ENCODE measurements around the gene RPL3. TPM values are rescaled to one million over a fixed set of nuclear protein-coding genes. Genes with fewer than 3 reads are reported as not detected.

Gene RPL3
- total and polyA plus RNA-seq, 4 donors: 580 to 1,767 (median 1,184) TPM

DNA sequence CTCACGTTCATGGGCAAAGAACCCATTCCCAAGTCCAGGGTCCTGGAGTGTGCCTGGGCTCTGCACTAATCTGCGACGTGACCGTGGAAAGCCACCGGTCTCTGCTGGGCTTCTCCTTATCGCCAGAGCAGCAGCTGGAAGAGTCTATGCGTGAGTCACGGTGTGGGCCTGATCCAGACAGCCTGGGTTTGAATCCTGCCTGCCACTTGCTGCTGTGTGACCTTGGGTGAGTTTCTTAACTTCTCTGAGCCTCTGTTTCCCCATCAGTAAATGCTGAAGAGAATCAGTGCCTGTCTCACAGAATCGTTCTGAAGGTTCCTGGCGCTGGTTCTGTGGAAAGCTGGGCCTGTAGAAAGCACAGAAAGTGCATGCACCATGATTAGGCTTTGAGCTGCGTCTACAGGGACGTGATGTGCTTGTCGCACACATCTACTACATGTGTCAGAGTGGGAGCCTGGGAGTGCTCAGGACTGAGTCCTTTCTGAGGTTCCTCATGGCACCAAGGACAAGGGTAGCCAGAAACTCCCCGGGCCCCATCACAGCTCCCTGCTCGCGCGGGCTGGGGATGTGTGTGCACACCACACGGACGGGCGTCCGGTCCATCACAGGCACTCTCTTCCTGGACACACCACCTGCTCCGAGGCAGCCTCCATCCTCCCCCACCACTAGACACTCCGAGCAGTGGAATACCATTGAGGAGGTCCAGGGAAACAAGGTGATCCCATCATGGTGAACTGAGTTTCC, 54.1 kb downstream of the RPL3 start:
- Histone ChIP-seq H3K36me3 (ENCODE audit: control insufficient read depth in 4 of 4, insufficient read depth in 3 of 4, low read depth in 1 of 4, low read length in 3 of 4) (no peaks in the 10 kb centered on the region), H3K9ac (ENCODE audit: low read depth in 1 of 2, low read length in 2 of 2) (no peak overlapping the region), H3K9me3 (ENCODE audit: control insufficient read depth in 4 of 4, low read length in 3 of 4) (peaks cover 5 to 11% (median 8%) of the 10 kb centered on the region in 4 donors), H3K27ac (ENCODE audit: low read depth in 1 of 2, low read length in 2 of 2) (no peak overlapping the region), H3K4me3 (ENCODE audit: low read depth in 1 of 3, low read length in 3 of 3) (no peak overlapping the region), H3K27me3 (ENCODE audit: control insufficient read depth in 4 of 4, insufficient read depth in 4 of 4, low read length in 3 of 4) (no peaks in the 10 kb centered on the region), H3K4me1 (ENCODE audit: control insufficient read depth in 4 of 4, insufficient read depth in 4 of 4, low read length in 3 of 4) (no peaks in the 10 kb centered on the region)
- WGBS: 94% methylated on average over 23 of the region's 23 CpGs
- no peak for DNase-seq (ENCODE audit: low spot score)
- TF ChIP-seq GABPA (IDR thresholded peaks at IDR 0.05 in 1 of 2, conservative IDR thresholded peaks at IDR 0.05 in 1 of 2): no peak
- TF ChIP-seq, protein P1, sequence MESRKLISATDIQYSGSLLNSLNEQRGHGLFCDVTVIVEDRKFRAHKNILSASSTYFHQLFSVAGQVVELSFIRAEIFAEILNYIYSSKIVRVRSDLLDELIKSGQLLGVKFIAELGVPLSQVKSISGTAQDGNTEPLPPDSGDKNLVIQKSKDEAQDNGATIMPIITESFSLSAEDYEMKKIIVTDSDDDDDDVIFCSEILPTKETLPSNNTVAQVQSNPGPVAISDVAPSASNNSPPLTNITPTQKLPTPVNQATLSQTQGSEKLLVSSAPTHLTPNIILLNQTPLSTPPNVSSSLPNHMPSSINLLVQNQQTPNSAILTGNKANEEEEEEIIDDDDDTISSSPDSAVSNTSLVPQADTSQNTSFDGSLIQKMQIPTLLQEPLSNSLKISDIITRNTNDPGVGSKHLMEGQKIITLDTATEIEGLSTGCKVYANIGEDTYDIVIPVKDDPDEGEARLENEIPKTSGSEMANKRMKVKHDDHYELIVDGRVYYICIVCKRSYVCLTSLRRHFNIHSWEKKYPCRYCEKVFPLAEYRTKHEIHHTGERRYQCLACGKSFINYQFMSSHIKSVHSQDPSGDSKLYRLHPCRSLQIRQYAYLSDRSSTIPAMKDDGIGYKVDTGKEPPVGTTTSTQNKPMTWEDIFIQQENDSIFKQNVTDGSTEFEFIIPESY (IDR thresholded peaks at IDR 0.05): no peak
- no peak for TF ChIP-seq FOXA2 (IDR thresholded peaks at IDR 0.05)
- TF ChIP-seq EGR1 (IDR thresholded peaks at IDR 0.05; ENCODE audit: low read depth in 2 of 2): no peak
- TF ChIP-seq TAF1 (conservative IDR thresholded peaks at IDR 0.05): no peak
- no peak for TF ChIP-seq RAD21 (IDR thresholded peaks at IDR 0.05)
- TF ChIP-seq SP1 (IDR thresholded peaks at IDR 0.05): no peak
- no peak for TF ChIP-seq FOXA1 (IDR thresholded peaks at IDR 0.05)
- no peak for TF ChIP-seq NR2F2 (IDR thresholded peaks at IDR 0.05)
- TF ChIP-seq, protein P2, sequence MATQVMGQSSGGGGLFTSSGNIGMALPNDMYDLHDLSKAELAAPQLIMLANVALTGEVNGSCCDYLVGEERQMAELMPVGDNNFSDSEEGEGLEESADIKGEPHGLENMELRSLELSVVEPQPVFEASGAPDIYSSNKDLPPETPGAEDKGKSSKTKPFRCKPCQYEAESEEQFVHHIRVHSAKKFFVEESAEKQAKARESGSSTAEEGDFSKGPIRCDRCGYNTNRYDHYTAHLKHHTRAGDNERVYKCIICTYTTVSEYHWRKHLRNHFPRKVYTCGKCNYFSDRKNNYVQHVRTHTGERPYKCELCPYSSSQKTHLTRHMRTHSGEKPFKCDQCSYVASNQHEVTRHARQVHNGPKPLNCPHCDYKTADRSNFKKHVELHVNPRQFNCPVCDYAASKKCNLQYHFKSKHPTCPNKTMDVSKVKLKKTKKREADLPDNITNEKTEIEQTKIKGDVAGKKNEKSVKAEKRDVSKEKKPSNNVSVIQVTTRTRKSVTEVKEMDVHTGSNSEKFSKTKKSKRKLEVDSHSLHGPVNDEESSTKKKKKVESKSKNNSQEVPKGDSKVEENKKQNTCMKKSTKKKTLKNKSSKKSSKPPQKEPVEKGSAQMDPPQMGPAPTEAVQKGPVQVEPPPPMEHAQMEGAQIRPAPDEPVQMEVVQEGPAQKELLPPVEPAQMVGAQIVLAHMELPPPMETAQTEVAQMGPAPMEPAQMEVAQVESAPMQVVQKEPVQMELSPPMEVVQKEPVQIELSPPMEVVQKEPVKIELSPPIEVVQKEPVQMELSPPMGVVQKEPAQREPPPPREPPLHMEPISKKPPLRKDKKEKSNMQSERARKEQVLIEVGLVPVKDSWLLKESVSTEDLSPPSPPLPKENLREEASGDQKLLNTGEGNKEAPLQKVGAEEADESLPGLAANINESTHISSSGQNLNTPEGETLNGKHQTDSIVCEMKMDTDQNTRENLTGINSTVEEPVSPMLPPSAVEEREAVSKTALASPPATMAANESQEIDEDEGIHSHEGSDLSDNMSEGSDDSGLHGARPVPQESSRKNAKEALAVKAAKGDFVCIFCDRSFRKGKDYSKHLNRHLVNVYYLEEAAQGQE (IDR thresholded peaks at IDR 0.05): no peak
- TF ChIP-seq, protein P3, sequence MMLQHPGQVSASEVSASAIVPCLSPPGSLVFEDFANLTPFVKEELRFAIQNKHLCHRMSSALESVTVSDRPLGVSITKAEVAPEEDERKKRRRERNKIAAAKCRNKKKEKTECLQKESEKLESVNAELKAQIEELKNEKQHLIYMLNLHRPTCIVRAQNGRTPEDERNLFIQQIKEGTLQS (IDR thresholded peaks at IDR 0.05): no peak
- TF ChIP-seq HNF4G (IDR thresholded peaks at IDR 0.05): no peak
- TF ChIP-seq, protein P4, sequence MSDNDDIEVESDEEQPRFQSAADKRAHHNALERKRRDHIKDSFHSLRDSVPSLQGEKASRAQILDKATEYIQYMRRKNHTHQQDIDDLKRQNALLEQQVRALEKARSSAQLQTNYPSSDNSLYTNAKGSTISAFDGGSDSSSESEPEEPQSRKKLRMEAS (IDR thresholded peaks at IDR 0.05): no peak
- TF ChIP-seq RXRA (IDR thresholded peaks at IDR 0.05): no peak
- TF ChIP-seq, protein P5, sequence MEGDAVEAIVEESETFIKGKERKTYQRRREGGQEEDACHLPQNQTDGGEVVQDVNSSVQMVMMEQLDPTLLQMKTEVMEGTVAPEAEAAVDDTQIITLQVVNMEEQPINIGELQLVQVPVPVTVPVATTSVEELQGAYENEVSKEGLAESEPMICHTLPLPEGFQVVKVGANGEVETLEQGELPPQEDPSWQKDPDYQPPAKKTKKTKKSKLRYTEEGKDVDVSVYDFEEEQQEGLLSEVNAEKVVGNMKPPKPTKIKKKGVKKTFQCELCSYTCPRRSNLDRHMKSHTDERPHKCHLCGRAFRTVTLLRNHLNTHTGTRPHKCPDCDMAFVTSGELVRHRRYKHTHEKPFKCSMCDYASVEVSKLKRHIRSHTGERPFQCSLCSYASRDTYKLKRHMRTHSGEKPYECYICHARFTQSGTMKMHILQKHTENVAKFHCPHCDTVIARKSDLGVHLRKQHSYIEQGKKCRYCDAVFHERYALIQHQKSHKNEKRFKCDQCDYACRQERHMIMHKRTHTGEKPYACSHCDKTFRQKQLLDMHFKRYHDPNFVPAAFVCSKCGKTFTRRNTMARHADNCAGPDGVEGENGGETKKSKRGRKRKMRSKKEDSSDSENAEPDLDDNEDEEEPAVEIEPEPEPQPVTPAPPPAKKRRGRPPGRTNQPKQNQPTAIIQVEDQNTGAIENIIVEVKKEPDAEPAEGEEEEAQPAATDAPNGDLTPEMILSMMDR (IDR thresholded peaks at IDR 0.05; ENCODE audit: low read depth, low read length, missing input control): no peak
- no peak for TF ChIP-seq YY1 (IDR thresholded peaks at IDR 0.05)
- no peak for TF ChIP-seq JUND (IDR thresholded peaks at IDR 0.05)
- TF ChIP-seq HNF4A (conservative IDR thresholded peaks at IDR 0.05): no peak
